IPS DF 4.7 (cell line): ENCODE results near the gene CAMKV.
A peak's percentile ranks its signal among the peaks of the same experiment; 100 is the strongest.
"Not testable (repeated sequence)": the region's sequence is repeated elsewhere in the genome, so short reads cannot be mapped to it uniquely, and the experiment has no call there.

Experiments used
- DNase-seq: peaks from one replicate; pipeline ENCODE4 v3.0.0-alpha.2; 2013; ENCODE audit warnings: low spot score; ENCODE audit errors: extremely low read depth

CAMKV gene

GRCh38 chr3:49856181-49857005 is 13.3 kb downstream of the CAMKV start, which contains the start of gene TRAIP:
Gene TRAIP (minus strand): TSS chr3:49856564. CDS start chr3:49856453, 111 bp downstream.
- DNase-seq: no peak

DNA sequence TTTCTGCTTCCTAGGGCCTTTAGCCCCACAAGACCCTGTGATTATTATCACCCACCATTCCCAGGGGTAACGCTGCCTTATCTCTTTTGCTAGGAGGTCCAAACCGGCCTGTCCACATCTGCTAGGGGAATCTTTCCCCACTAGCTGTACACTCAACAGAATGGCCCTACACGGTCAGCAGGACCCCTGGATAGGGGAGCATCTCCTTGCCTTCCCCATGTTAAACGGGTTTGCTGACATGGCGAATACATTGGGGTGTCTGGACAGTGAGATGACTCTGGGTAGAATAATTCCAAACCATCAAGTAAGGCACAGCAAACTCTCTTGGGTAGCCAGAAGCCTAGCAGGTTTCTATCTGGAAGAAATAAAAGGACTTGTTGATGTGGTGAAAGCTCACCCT is 14.0 kb downstream of the CAMKV start:
- no peak for DNase-seq

GRCh38 chr3:49845694-49846093 is 24.0 kb downstream of the CAMKV start:
- DNase-seq: no peak

GRCh38 chr3:49844464-49845183 is 25.1 kb downstream of the CAMKV start:
- no peak for DNase-seq

GRCh38 chr3:49842843-49843517 is 26.7 kb downstream of the CAMKV start:
- no peak for DNase-seq

DNA sequence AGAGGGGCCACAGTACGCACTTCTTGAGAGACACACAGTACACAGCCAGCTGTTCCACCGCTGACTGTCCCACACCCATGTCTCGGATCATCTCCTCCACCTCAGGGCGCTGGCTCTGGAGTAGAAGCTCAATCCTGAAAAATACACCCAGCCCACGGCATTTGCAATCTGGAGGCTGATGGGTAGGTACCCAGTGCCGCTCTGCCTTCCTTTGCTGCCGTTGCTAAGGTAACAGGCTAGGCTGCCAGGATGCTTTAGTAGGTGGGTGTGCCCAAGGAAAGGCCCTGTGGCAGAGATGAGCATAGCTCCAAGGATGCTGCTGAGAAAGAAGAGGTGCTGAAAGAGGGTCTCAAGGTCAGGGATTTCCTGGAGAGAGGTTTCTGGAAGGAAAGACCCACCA is 27.9 kb downstream of the CAMKV start:
- no peak for DNase-seq

DNA sequence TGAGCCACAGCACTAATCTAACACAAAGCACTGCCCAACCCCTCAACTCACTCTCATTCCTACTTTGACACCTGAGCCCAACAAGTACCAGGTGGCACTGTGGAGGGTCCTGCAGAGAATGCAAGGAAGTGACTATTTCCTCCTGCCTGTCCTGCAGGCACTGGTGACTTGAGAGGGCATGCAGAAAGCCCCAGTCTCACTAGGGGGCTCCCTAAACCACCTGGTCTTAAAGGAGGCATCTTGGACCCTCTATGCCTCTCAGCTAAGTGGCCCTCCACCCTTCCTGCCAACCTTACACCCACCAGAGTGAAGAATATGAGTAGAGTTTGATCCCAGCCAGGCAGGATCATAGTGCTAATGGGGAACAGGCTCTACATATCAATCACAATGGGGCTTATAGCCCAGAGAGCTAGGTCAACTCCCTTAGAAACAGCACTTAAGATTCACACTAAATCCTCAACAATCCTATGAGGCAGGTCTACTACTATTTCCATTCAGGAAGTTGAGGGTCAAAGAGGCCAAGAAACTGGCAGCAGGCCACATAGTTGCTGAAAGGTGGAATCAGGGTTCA is 28.5 kb downstream of the CAMKV start:
- DNase-seq: peak; percentile 25

DNA sequence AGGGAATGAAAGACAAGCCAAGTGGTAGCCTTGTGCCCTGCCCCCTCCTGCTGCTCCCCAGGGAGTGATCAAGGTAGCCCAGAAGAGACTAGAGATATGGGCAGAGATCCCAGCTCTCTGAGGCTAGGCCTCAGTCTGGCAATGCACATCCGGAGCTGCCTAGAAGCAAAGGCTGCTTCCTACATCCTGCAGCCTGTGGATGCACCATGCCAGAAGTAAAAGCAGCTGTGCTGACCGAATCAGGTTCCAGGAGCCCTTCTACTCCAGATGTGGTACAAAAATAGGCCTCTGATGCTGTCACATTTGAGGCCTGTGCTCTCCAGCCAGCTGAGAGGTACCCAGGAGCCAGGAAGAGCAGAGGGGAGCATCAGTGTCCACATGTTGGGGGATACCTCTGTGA is 29.3 kb downstream of the CAMKV start:
- no peak for DNase-seq

DNA sequence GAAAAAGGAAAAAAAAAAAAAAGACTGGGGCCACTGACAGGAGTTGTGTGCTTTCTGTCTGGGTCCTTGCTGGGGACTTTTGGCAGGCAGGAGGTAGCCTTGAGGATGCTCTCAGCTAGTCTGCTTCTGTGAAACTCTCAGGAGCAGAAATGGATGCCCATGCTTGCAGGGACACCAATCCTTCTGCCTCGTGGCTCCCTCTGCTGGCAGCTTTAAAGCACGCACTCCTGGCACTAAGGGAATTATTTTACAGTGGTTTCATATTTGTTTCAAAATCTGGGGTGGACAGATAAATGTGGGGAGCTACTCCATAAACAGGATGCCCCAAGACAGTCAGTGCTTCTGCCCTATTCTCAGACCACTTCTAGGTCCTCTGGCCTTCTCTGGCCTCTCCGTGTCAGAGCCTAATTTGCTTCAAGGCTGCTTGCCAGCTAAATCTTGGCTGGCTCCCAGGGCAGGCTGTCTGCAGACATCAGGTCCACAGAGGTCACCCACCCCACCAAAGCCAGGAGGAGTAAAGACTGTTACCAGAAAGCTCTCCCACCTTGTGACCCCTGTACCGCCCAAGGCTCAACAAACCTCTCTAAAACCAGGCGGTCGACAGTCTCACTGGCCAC is 30.4 kb downstream of the CAMKV start:
- no peak for DNase-seq

GRCh38 chr3:49831341-49831740 is 38.4 kb downstream of the CAMKV start:
- no peak for DNase-seq

GRCh38 chr3:49826016-49826415 is 43.7 kb downstream of the CAMKV start:
- no peak for DNase-seq

DNA sequence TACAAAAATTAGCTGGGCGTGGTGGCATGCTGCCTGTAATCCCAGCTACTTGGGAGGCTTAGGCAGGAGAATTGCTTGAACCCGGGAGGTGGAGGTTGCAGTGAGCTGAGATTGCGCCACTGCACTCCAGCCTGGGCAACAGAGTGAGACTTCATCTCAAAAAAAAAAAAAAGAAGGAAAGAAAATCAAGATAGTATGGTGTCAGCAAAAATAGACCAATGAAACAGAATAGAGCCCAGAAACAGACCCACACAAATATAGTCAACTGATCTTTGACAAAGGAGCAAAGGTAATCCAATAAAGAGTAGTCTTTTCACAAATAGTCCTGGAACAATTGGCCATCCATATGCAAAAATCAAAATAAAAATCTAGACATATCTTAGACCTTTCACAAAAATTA is 46.6 kb downstream of the CAMKV start:
- not testable (repeated sequence) for DNase-seq

GRCh38 chr3:49813497-49814174 is 56.1 kb downstream of the CAMKV start, which contains the start of gene UBA7:
Gene UBA7 (minus strand): TSS chr3:49813953. CDS start chr3:49813787, 166 bp downstream.
- DNase-seq: no peak

DNA sequence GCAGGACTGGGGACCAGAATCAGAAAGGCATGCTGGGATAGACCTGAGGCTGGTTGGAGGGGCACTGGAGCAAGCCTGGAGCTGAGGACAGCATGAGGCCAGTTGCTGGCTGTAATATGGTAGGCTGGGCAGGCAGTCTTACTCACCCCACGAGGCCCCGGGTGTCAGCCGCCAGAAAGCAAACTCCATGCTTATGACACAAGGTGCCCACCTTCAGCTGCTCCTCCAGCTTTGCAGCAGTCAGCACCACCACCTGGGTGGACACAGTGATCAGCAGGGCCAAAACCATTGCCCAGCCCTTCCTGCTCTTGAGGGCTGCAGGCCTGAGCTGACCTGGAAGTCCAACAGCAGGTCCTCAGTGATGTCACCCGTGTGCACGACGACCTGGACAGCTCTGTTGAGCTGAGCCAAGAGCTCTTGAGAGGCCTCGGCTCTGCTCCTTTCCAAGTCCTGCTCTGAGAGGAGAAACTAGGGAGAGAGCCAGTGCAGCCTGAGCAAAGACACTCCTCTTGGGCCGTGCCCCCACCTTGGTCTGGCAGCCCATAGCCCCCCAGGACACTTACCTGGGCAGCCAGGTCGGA is 56.7 kb downstream of the CAMKV start:
- DNase-seq: no peak
